IMR-90 (cell line): Measurements from ENCODE around the gene UNK. TPM values are rescaled to one million over a fixed set of nuclear protein-coding genes. Genes with fewer than 3 reads are reported as not detected.

Source experiments
- ATAC-seq: fragments of 200-7000 bp; cut with Tn5 transposase; 2 replicates; pipeline ENCODE4 v1.9.1; 2020; ENCODE audit warnings: low read depth, mild to moderate bottlenecking, moderate library complexity
- BruUV-seq: library from RNA; stranded (reverse); fragments of 400-500 nt; replicated peaks from 2 replicates; lab custom pipeline; 2021; lab: Mats Ljungman, UMichigan
- CTCF ChIA-PET: fragments of 300-600 bp; formaldehyde crosslinking; extraction: SDS; loops from one replicate; lab custom pipeline; 2021; ENCODE audit warnings: antibody characterized with exemption; lab: Yijun Ruan, JAX
- POLR2A ChIA-PET: fragments of 300-600 bp; sonication (Branson Sonifier 250); formaldehyde crosslinking; loops from one replicate; lab custom pipeline; 2022; ENCODE audit warnings: antibody characterized with exemption; ENCODE audit not compliant: unreplicated experiment; lab: Charles Lee
- DNase-seq: peaks from one replicate; pipeline ENCODE4 v3.0.0; 2013
- H2AFZ ChIP-seq: replicated peaks from 2 replicates; pipeline ENCODE3; 2013; ENCODE audit warnings: low read length, mild to moderate bottlenecking; ENCODE audit not compliant: poor library complexity
- H2AK5ac ChIP-seq: 2 replicates; pipeline ENCODE4 v1.6.1; 2013; ENCODE audit warnings: low read depth, low read length, inconsistent platforms
- H2AK9ac ChIP-seq: replicated peaks from 2 replicates; pipeline ENCODE3; 2013; ENCODE audit warnings: mild to moderate bottlenecking, low read depth, low read length, moderate library complexity; ENCODE audit not compliant: poor library complexity
- H2BK120ac ChIP-seq: 2 replicates; pipeline ENCODE4 v1.6.1; 2013; ENCODE audit warnings: low read depth, low read length, inconsistent platforms
- H2BK15ac ChIP-seq: 3 replicates; pipeline ENCODE4 v1.6.1; 2013; ENCODE audit warnings: low read depth, low read length, inconsistent platforms
- H2BK20ac ChIP-seq: 2 replicates; pipeline ENCODE4 v1.6.1; 2013; ENCODE audit warnings: low read depth, mild to moderate bottlenecking, inconsistent platforms, low read length, moderate library complexity
- H2BK5ac ChIP-seq: 2 replicates; pipeline ENCODE4 v1.6.1; 2013; ENCODE audit warnings: mild to moderate bottlenecking, low read depth, low read length, inconsistent platforms; ENCODE audit not compliant: poor library complexity, severe bottlenecking
- H3K14ac ChIP-seq: replicated peaks from 2 replicates; pipeline ENCODE4 v1.6.1; 2013; ENCODE audit warnings: low read depth, low read length, inconsistent platforms
- H3K18ac ChIP-seq: 2 replicates; pipeline ENCODE4 v1.6.1; 2013; ENCODE audit warnings: low read depth, low read length, control low read depth
- H3K23ac ChIP-seq: 2 replicates; pipeline ENCODE4 v1.6.1; 2013; ENCODE audit warnings: low read depth, low read length, inconsistent platforms
- H3K27ac ChIP-seq: 2 replicates; pipeline ENCODE4 v1.5.1; 2013; ENCODE audit warnings: mild to moderate bottlenecking, control low read depth, low read length; ENCODE audit not compliant: insufficient read depth
- H3K27me3 ChIP-seq: 2 replicates; pipeline ENCODE4 v1.6.1; 2013; ENCODE audit warnings: low read length; ENCODE audit not compliant: control insufficient read depth, insufficient read depth
- H3K36me3 ChIP-seq: 2 replicates; pipeline ENCODE4 v1.6.1; 2013; ENCODE audit warnings: low read length, mixed read lengths; ENCODE audit not compliant: control insufficient read depth, insufficient read depth
- H3K4ac ChIP-seq: 2 replicates; pipeline ENCODE4 v1.6.1; 2013; ENCODE audit warnings: low read depth, low read length, inconsistent platforms
- H3K4me1 ChIP-seq: 2 replicates; pipeline ENCODE4 v1.6.1; 2013; ENCODE audit warnings: low read length, mixed read lengths; ENCODE audit not compliant: control insufficient read depth, insufficient read depth
- H3K4me2 ChIP-seq: 2 replicates; pipeline ENCODE4 v1.6.1; 2013; ENCODE audit warnings: low read depth, mild to moderate bottlenecking, control low read depth, low read length, moderate library complexity
- H3K4me3 ChIP-seq: 2 replicates; pipeline ENCODE4 v1.5.1; 2013; ENCODE audit warnings: low read depth, mild to moderate bottlenecking, control low read depth, low read length, moderate library complexity; ENCODE audit not compliant: insufficient read depth
- H3K56ac ChIP-seq: 2 replicates; pipeline ENCODE4 v1.6.1; 2013; ENCODE audit warnings: low read length, inconsistent platforms; ENCODE audit not compliant: insufficient read depth; ENCODE audit errors: extremely low read depth
- H3K79me1 ChIP-seq, 2 experiments: 2 replicates each; pipeline ENCODE4 v1.6.1; 2013; ENCODE audit warnings: low read length in 2 of 2, inconsistent platforms in 1 of 2, low read depth in 1 of 2
- H3K9ac ChIP-seq: 2 replicates; pipeline ENCODE4 v1.6.1; 2013; ENCODE audit warnings: low read depth, low read length, control low read depth
- H3K9me1 ChIP-seq: 2 replicates; pipeline ENCODE4 v1.6.1; 2013; ENCODE audit warnings: low read length, inconsistent platforms; ENCODE audit not compliant: insufficient read depth
- H3K9me3 ChIP-seq: 2 replicates; pipeline ENCODE4 v1.6.1; 2013; ENCODE audit warnings: low read length; ENCODE audit not compliant: control insufficient read depth, insufficient read depth
- H4K20me1 ChIP-seq: 2 replicates; pipeline ENCODE4 v1.6.1; 2013; ENCODE audit warnings: low read length, inconsistent platforms; ENCODE audit not compliant: insufficient read depth
- H4K5ac ChIP-seq: 2 replicates; pipeline ENCODE4 v1.6.1; 2013; ENCODE audit warnings: mild to moderate bottlenecking, low read depth, low read length, control low read depth
- H4K8ac ChIP-seq, 2 experiments: 2 replicates each; pipeline ENCODE4 v1.6.1; 2013; ENCODE audit warnings: low read depth in 2 of 2, low read length in 2 of 2, control low read depth in 1 of 2, inconsistent platforms in 1 of 2
- H4K91ac ChIP-seq: 2 replicates; pipeline ENCODE4 v1.6.1; 2013; ENCODE audit warnings: low read depth, low read length, inconsistent platforms; ENCODE audit not compliant: insufficient read depth
- CEBPB ChIP-seq: IDR thresholded peaks from 2 replicates; pipeline ENCODE4 v1.6.1; 2012; ENCODE audit warnings: low read depth, low read length, improper control_type of control experiment
- CTCF ChIP-seq: conservative IDR thresholded peaks from 2 replicates; pipeline ENCODE4 v1.5.1; 2012; ENCODE audit warnings: mild to moderate bottlenecking, low read depth, low read length, improper control_type of control experiment
- NFE2L2 ChIP-seq: fragments of 150-350 bp; IDR thresholded peaks from 2 replicates; pipeline ENCODE4 v1.6.1; 2016; ENCODE audit warnings: low read depth, mild to moderate bottlenecking, low read length
- RAD21 ChIP-seq: IDR thresholded peaks from 2 replicates; pipeline ENCODE4 v1.6.1; 2012; ENCODE audit warnings: low read length, improper control_type of control experiment
- RCOR1 ChIP-seq: IDR thresholded peaks from 2 replicates; pipeline ENCODE4 v1.6.1; 2012; ENCODE audit warnings: mild to moderate bottlenecking, low read length, improper control_type of control experiment; ENCODE audit not compliant: insufficient replicate concordance
- WGBS, 2 experiments: methylation state at CpG; one replicate each; pipeline versions ENCODE4 v1.1.5 to v1.1.7; 2013; ENCODE audit warnings: missing lambda C conversion rate in 2 of 2; ENCODE audit not compliant: insufficient read length in 1 of 2; ENCODE audit errors: extremely low coverage in 2 of 2; 5-methylcytosine and 5-hydroxymethylcytosine counted together
- dilution Hi-C: fragments of 300-500 bp; cut with HindIII; formaldehyde crosslinking; loops from one replicate; pipeline ENCODE4 v1.14.3; 2018; ENCODE audit warnings: low sequenced_read_pairs; ENCODE audit not compliant: unreplicated experiment
- in situ Hi-C: fragments of 300-500 bp; cut with MboI; formaldehyde crosslinking; loops from 3 replicates; pipeline ENCODE4 v1.14.3; 2019; ENCODE audit warnings: low sequenced_read_pairs, inconsistent platforms, mixed read lengths
- intact Hi-C: fragments of 100-400 bp; cut with micrococcal nuclease; formaldehyde crosslinking; loops from 2 replicates; pipeline ENCODE4 v1.10.0; 2022
- polyA plus RNA-seq, 3 experiments: library from polyadenylated mRNA; depleted of rRNA; stranded (reverse); fragments of >200 nt; gene quantifications; 2 replicates each; pipeline ENCODE4 v1.2.3, GENCODE V29; 2012; ENCODE audit warnings: low replicate concordance in 1 of 3
- total RNA-seq: library from RNA; depleted of rRNA; stranded (reverse); fragments of >200 nt; gene quantifications from 2 replicates; pipeline ENCODE4 v1.2.3, GENCODE V29; 2012

UNK gene
- total and polyA plus RNA-seq, 2 of the 4 experiments (the other 2 are of a cell fraction) = 15.4 to 17.3 TPM

GRCh38 chr17:75742337-75742736 lies 42.3 kb upstream of the UNK start:
- no peak overlapping the region for H3K56ac ChIP-seq
- no peak overlapping the region for H2AK5ac ChIP-seq
- H4K8ac ChIP-seq = no peak overlapping the region
- no peak overlapping the region for H3K4me3 ChIP-seq
- H2AFZ ChIP-seq = no peak overlapping the region
- peaks cover 2% of the 10 kb centered on the region; the same call in 1 of the 2 replicates for H3K27me3 ChIP-seq
- H4K20me1 ChIP-seq = no peaks in the 10 kb centered on the region
- no peaks in the 10 kb centered on the region for H3K79me1 ChIP-seq
- H3K9ac ChIP-seq = no peak overlapping the region
- H3K36me3 ChIP-seq = no peaks in the 10 kb centered on the region
- no peak overlapping the region for H3K27ac ChIP-seq
- H2AK9ac ChIP-seq = no peak overlapping the region
- no peaks in the 10 kb centered on the region for H3K9me3 ChIP-seq
- in situ Hi-C loops (loop anchor here (10.0 kb wide), 1 partner anchor 318 kb away; no protein-coding TSS in a partner anchor), intact Hi-C loops (no loop called here), dilution Hi-C loops (no loop called here)
- no peak overlapping the region for H2BK120ac ChIP-seq
- H2BK20ac ChIP-seq = no peak overlapping the region
- H3K9me1 ChIP-seq = no peaks in the 10 kb centered on the region
- H3K4ac ChIP-seq = no peak overlapping the region
- H4K5ac ChIP-seq = no peak overlapping the region
- DNase-seq (no peak), ATAC-seq (no peak)
- ChIA-PET POLR2A (no interaction called here), CTCF (no interaction called here)
- H3K4me1 ChIP-seq = no peaks in the 10 kb centered on the region
- WGBS, 2 experiments = 78% methylated on average over 13 of the region's 25 CpGs; no CpG with 5 or more reads in 1 of the 2 experiments
- no peak overlapping the region for H2BK15ac ChIP-seq
- H2BK5ac ChIP-seq = no peak overlapping the region
- BruUV-seq = no TSS peak
- no peak for TF ChIP-seq RCOR1
- no peak for TF ChIP-seq RAD21
- TF ChIP-seq CTCF = no peak
- TF ChIP-seq NFE2L2 = no peak
- no peak for TF ChIP-seq CEBPB
- no peak overlapping the region for H4K91ac ChIP-seq
- no peak overlapping the region for H3K18ac ChIP-seq
- no peak overlapping the region for H3K4me2 ChIP-seq
- no peak overlapping the region for H3K23ac ChIP-seq
- no peak overlapping the region for H3K14ac ChIP-seq
